Naive thymus-derived CD4-positive, alpha-beta T cell (primary cell): ENCODE data around the gene TRAPPC13. TPM values are rescaled to one million over a fixed set of nuclear protein-coding genes. Genes with fewer than 3 reads are reported as not detected.
"Not testable (repeated sequence)": the region's sequence is repeated elsewhere in the genome, so short reads cannot be mapped to it uniquely, and the experiment has no call there.

ENCODE experiments used
- ATAC-seq: fragments of 150-1000 bp; cut with Tn5 transposase; 2 replicates; pipeline ENCODE4 v1.10.0; 2021; ENCODE audit warnings: mild to moderate bottlenecking, moderate library complexity
- CTCF ChIA-PET: fragments of 350-600 bp; sonication (Branson Sonifier 250); formaldehyde crosslinking; loops from one replicate; lab custom pipeline; 2021; ENCODE audit warnings: antibody characterized with exemption; lab: Charles Lee
- POLR2A ChIA-PET: fragments of 350-600 bp; sonication (Branson Sonifier 250); formaldehyde crosslinking; loops from one replicate; lab custom pipeline; 2021; ENCODE audit warnings: antibody characterized with exemption, inconsistent platforms; lab: Charles Lee
- DNase-seq, 9 donors: peaks; one replicate each; pipeline versions ENCODE4 v3.0.0 to v3.0.0-alpha.2; 2020 to 2022; ENCODE audit warnings: mixed read lengths in 1 of 9
- H3K27ac ChIP-seq: one replicate; pipeline ENCODE4 v1.7.0; 2013; ENCODE audit warnings: mild to moderate bottlenecking, low read depth, low read length, moderate library complexity
- H3K27me3 ChIP-seq, 2 donors: one replicate each; pipeline ENCODE4 v1.7.0; 2013; ENCODE audit warnings: low read length in 2 of 2, mild to moderate bottlenecking in 2 of 2, moderate library complexity in 2 of 2; ENCODE audit not compliant: control insufficient read depth in 2 of 2, insufficient read depth in 2 of 2
- H3K36me3 ChIP-seq, 3 experiments: 1 replicate in 2 of 3; 2 replicates in 1 of 3; pipeline ENCODE4 v1.7.0; 2013; ENCODE audit warnings: low read length in 3 of 3, mild to moderate bottlenecking in 3 of 3, moderate library complexity in 1 of 3; ENCODE audit not compliant: insufficient read depth in 3 of 3, control insufficient read depth in 2 of 3
- H3K4me1 ChIP-seq, 2 donors: one replicate each; pipeline ENCODE4 v1.7.0; 2013; ENCODE audit warnings: low read length in 2 of 2, mild to moderate bottlenecking in 2 of 2, moderate library complexity in 1 of 2; ENCODE audit not compliant: control insufficient read depth in 2 of 2, insufficient read depth in 2 of 2
- H3K4me3 ChIP-seq: 2 replicates; pipeline ENCODE4 v1.7.0; 2013; ENCODE audit warnings: mild to moderate bottlenecking, low read length
- H3K9me3 ChIP-seq, 3 experiments: 1 replicate in 2 of 3; 2 replicates in 1 of 3; pipeline ENCODE4 v1.7.0; 2013; ENCODE audit warnings: low read length in 3 of 3; ENCODE audit not compliant: control insufficient read depth in 2 of 3
- H3K27ac Mint-ChIP-seq, 9 donors: one replicate each; pipeline ENCODE4 v1.8.0; 2020 to 2022; ENCODE audit warnings: mixed read lengths in 9 of 9, mild to moderate bottlenecking in 8 of 9, moderate library complexity in 5 of 9, inconsistent platforms in 2 of 9
- H3K27me3 Mint-ChIP-seq, 5 donors: one replicate each; pipeline ENCODE4 v1.8.0; 2021 to 2022; ENCODE audit warnings: mixed read lengths in 5 of 5, mild to moderate bottlenecking in 1 of 5
- H3K36me3 Mint-ChIP-seq, 5 donors: one replicate each; pipeline ENCODE4 v1.8.0; 2020 to 2022; ENCODE audit warnings: mixed read lengths in 5 of 5, mild to moderate bottlenecking in 3 of 5, inconsistent platforms in 1 of 5
- H3K4me1 Mint-ChIP-seq, 7 donors: one replicate each; pipeline ENCODE4 v1.8.0; 2020 to 2022; ENCODE audit warnings: mixed read lengths in 7 of 7, mild to moderate bottlenecking in 3 of 7, inconsistent platforms in 1 of 7
- H3K4me3 Mint-ChIP-seq, 10 donors: one replicate each; pipeline ENCODE4 v1.8.0; 2020 to 2022; ENCODE audit warnings: mild to moderate bottlenecking in 10 of 10, mixed read lengths in 10 of 10, moderate library complexity in 6 of 10, inconsistent platforms in 2 of 10
- H3K9me3 Mint-ChIP-seq, 11 donors: one replicate each; pipeline ENCODE4 v1.8.0; 2020 to 2022; ENCODE audit warnings: mixed read lengths in 11 of 11, mild to moderate bottlenecking in 4 of 11, inconsistent platforms in 1 of 11, moderate library complexity in 1 of 11
- intact Hi-C, 2 donors: fragments of 100-400 bp; cut with micrococcal nuclease; formaldehyde crosslinking; loops; one replicate each; pipeline ENCODE4 v1.15.1; 2023
- polyA plus RNA-seq, 2 donors: library from polyadenylated mRNA; unstranded; fragments of 300-500 nt; fragmentation: Illumina TruSeq; gene quantifications; one replicate each; pipeline ENCODE4 v1.2.3, GENCODE V29; 2021
- total RNA-seq, 6 experiments: library from RNA in 5 of 6; stranded (reverse) in 5 of 6; gene quantifications; 1 replicate in 5 of 6; 2 replicates in 1 of 6; pipeline ENCODE4 v1.2.3 and lab custom pipeline; 2021 to 2026

The TRAPPC13 gene
- total RNA-seq (10 to 100 TPM; 18.2 to 23.1 (median 20.8) TPM), polyA plus RNA-seq (10 to 100 TPM; 19.7 to 19.8 TPM), total RNA-seq (lab: John Stamatoyannopoulos, UW) (14.1 reads per million, percentile 43 among the genes with 10 or more reads in this experiment)

GRCh38 chr5:65624571-65625555 is at the start of gene TRAPPC13, which contains the start of gene SHLD3:
Gene TRAPPC13, plus strand, starts transcription at chr5:65625027. Its CDS starts 34 bp downstream, at chr5:65625061.
Gene SHLD3, plus strand, starts transcription at chr5:65625027. Its CDS starts 4,561 bp downstream, at chr5:65629588.
- Histone ChIP-seq H3K9me3 (no peaks in the 10 kb centered on the region), H3K4me3 (peak within 1 kb of the TSS; percentile 75), H3K27ac (peak within 1 kb of the TSS; percentile 92), H3K36me3 (peaks cover 0 to 4% (median 0%) of the 10 kb centered on the region in 3 experiments), H3K4me1 (peaks cover 20% of the 10 kb centered on the region in 2 donors), H3K27me3 (no peaks in the 10 kb centered on the region)
- H3K27me3 Mint-ChIP-seq, result peaks cover 0 to 3% (median 0%) of the 10 kb centered on the region in 5 donors
- ATAC-seq (peak; percentile 86), DNase-seq (peak; percentile 57 to 92 (median 91))
- peaks cover 14 to 73% (median 51%) of the 10 kb centered on the region in 7 donors for H3K4me1 Mint-ChIP-seq
- intact Hi-C loops, result loop anchor here (1.0 to 10.0 kb wide), 13 partner anchors 62 to 1580 kb away; partner anchors contain the start of genes CENPK (in 2 of the 2), CWC27 (in 2 of the 2), NLN (in 2 of the 2) and PPWD1 (in 2 of the 2)
- peaks cover 2 to 5% (median 4%) of the 10 kb centered on the region in 5 donors for H3K36me3 Mint-ChIP-seq
- CTCF ChIA-PET, result interaction anchor here (1.5 kb wide), 1 partner anchor 95 kb away, joined by 4 read pairs; no protein-coding TSS in a partner anchor
- POLR2A ChIA-PET, result interaction anchor here (0.7 to 1.9 kb wide), 19 partner anchors 11 to 856 kb away, joined by 3 to 22 read pairs (median 4); partner anchors contain the start of genes CENPK, CWC27, ERBIN and NLN
- peak within 1 kb of the TSS; percentile 97 to 100 (median 98) for H3K27ac Mint-ChIP-seq
- H3K9me3 Mint-ChIP-seq, result peaks cover 0 to 7% (median 0%) of the 10 kb centered on the region in 11 donors
- peak within 1 kb of the TSS; percentile 93 to 100 (median 98) for H3K4me3 Mint-ChIP-seq

- Mint-ChIP-seq H3K9me3 (no peaks in the 10 kb centered on the region), H3K27ac (peak overlapping the region in 6 of 9 donors; percentile 7 to 79 (median 39)), H3K27me3 (no peaks in the 10 kb centered on the region), H3K4me3 (no peak overlapping the region), H3K4me1 (peaks cover 15 to 50% (median 44%) of the 10 kb centered on the region in 7 donors), H3K36me3 (peaks cover 19 to 57% (median 28%) of the 10 kb centered on the region in 5 donors)
- Histone ChIP-seq H3K27me3 (no peaks in the 10 kb centered on the region), H3K36me3 (peaks cover 15 to 59% (median 18%) of the 10 kb centered on the region in 3 experiments), H3K4me1 (peaks cover 0 to 3% of the 10 kb centered on the region in 2 donors), H3K27ac (no peak overlapping the region), H3K4me3 (no peak overlapping the region), H3K9me3 (no peaks in the 10 kb centered on the region)
- POLR2A ChIA-PET, result interaction anchor here (1.6 kb wide), 1 partner anchor 14 kb away, joined by 6 read pairs; the partner anchor contains the start of genes CENPK and PPWD1
- ATAC-seq (no peak), DNase-seq (no peak)
- CTCF ChIA-PET, result no interaction called here
- intact Hi-C loops, result no loop called here
Measured at GRCh38 chr5:65577141-65577540, 47.7 kb upstream of the TRAPPC13 start.

GRCh38 chr5:65588694-65589093 is 36.1 kb upstream of the TRAPPC13 start:
- no peak overlapping the region for H3K4me3 Mint-ChIP-seq
- no peak overlapping the region for H3K27ac Mint-ChIP-seq
- POLR2A ChIA-PET, result no interaction called here
- intact Hi-C loops, result loop anchor here in 1 of 2 donors (1.0 kb wide), 1 partner anchor 777 kb away; no protein-coding TSS in a partner anchor
- no peak overlapping the region for H3K4me3 ChIP-seq
- H3K36me3 Mint-ChIP-seq, result peaks cover 13 to 33% (median 19%) of the 10 kb centered on the region in 5 donors
- no peaks in the 10 kb centered on the region for H3K9me3 ChIP-seq
- peaks cover 0 to 6% (median 0%) of the 10 kb centered on the region in 7 donors for H3K4me1 Mint-ChIP-seq
- no peak overlapping the region for H3K27ac ChIP-seq
- DNase-seq (peak in 1 of 9 donors; percentile 5), ATAC-seq (no peak)
- no peaks in the 10 kb centered on the region for H3K9me3 Mint-ChIP-seq
- CTCF ChIA-PET, result no interaction called here
- H3K4me1 ChIP-seq, result no peaks in the 10 kb centered on the region
- no peaks in the 10 kb centered on the region for H3K27me3 ChIP-seq
- H3K36me3 ChIP-seq, result peaks cover 12 to 56% (median 46%) of the 10 kb centered on the region in 3 experiments
- H3K27me3 Mint-ChIP-seq, result no peaks in the 10 kb centered on the region

GRCh38 chr5:65601761-65602160 is 23.1 kb upstream of the TRAPPC13 start:
- POLR2A ChIA-PET, H3K27me3 ChIP-seq, CTCF ChIA-PET, H3K4me3 Mint-ChIP-seq, H3K27ac ChIP-seq, H3K27me3 Mint-ChIP-seq, intact Hi-C loops, H3K4me3 ChIP-seq, H3K4me1 ChIP-seq, DNase-seq, H3K9me3 ChIP-seq, ATAC-seq: not testable (repeated sequence)
- peaks cover 2 to 31% (median 21%) of the 10 kb centered on the region in 7 donors for H3K4me1 Mint-ChIP-seq
- peaks cover 22 to 72% (median 47%) of the 10 kb centered on the region in 5 donors for H3K36me3 Mint-ChIP-seq
- H3K36me3 ChIP-seq, result peaks cover 6 to 74% (median 13%) of the 10 kb centered on the region in 3 experiments
- H3K27ac Mint-ChIP-seq, result peak overlapping the region in 2 of 9 donors; percentile 15 to 45
- H3K9me3 Mint-ChIP-seq, result peaks cover 0 to 12% (median 3%) of the 10 kb centered on the region in 11 donors

GRCh38 chr5:65611524-65611923 is 13.3 kb upstream of the TRAPPC13 start:
- no peak overlapping the region for H3K27ac Mint-ChIP-seq
- H3K27ac ChIP-seq, result no peak overlapping the region
- H3K4me1 ChIP-seq, result no peaks in the 10 kb centered on the region
- no peaks in the 10 kb centered on the region for H3K27me3 ChIP-seq
- ATAC-seq, result no peak
- no peak overlapping the region for H3K4me3 Mint-ChIP-seq
- peaks cover 0 to 40% (median 17%) of the 10 kb centered on the region in 7 donors for H3K4me1 Mint-ChIP-seq
- no peaks in the 10 kb centered on the region for H3K9me3 ChIP-seq
- no peak for DNase-seq
- no peaks in the 10 kb centered on the region for H3K27me3 Mint-ChIP-seq
- intact Hi-C loops, result no loop called here
- no peaks in the 10 kb centered on the region for H3K9me3 Mint-ChIP-seq
- ChIA-PET POLR2A (interaction anchor here (1.2 kb wide), 1 partner anchor 13 kb away, joined by 8 read pairs; the partner anchor contains the start of gene TRIM23), CTCF (no interaction called here)
- H3K36me3 Mint-ChIP-seq, result peaks cover 23 to 61% (median 44%) of the 10 kb centered on the region in 5 donors
- H3K4me3 ChIP-seq, result no peak overlapping the region
- H3K36me3 ChIP-seq, result peaks cover 21 to 73% (median 21%) of the 10 kb centered on the region in 3 experiments
